Esophagus muscularis mucosa (tissue), 3 donors: ENCODE data around the gene CNST.

Experiments
- CTCF ChIP-seq, 3 experiments: fragments of 200-600 bp in 2 of 3; fragments of 450-650 bp in 1 of 3; sonication (generic) in 2 of 3; IDR thresholded peaks; one replicate each; pipeline ENCODE4 v1.5.1; 2017 to 2019; ENCODE audit warnings: antibody characterized with exemption in 3 of 3, mild to moderate bottlenecking in 2 of 3, moderate library complexity in 1 of 3
- POLR2A ChIP-seq: fragments of 450-650 bp; IDR thresholded peaks from one replicate; pipeline ENCODE4 v1.6.1; 2017; ENCODE audit warnings: antibody characterized with exemption, moderate library complexity, mild to moderate bottlenecking, low read depth
- POLR2AphosphoS5 ChIP-seq, 2 donors: sonication (generic); formaldehyde crosslinking; IDR thresholded peaks; one replicate each; pipeline ENCODE4 v1.6.1; 2017; ENCODE audit warnings: antibody characterized with exemption in 2 of 2

GRCh38 chr1:246526380-246526779 is 39.9 kb upstream of the CNST start:
- TF ChIP-seq CTCF (IDR thresholded peaks at IDR 0.05) = no peak
- no peak for TF ChIP-seq POLR2A
- TF ChIP-seq POLR2AphosphoS5 (IDR thresholded peaks at IDR 0.05) = no peak
